T-helper 2 cell (primary cell): Measurements from ENCODE around the gene CRIM1.
"Not testable (repeated sequence)": the region's sequence is repeated elsewhere in the genome, so short reads cannot be mapped to it uniquely, and the experiment has no call there.

Experiments
- DNase-seq, 5 experiments: peaks; one replicate each; pipeline versions ENCODE4 v3.0.0 to v3.0.0-alpha.2; 2012 to 2022

The CRIM1 gene

DNA sequence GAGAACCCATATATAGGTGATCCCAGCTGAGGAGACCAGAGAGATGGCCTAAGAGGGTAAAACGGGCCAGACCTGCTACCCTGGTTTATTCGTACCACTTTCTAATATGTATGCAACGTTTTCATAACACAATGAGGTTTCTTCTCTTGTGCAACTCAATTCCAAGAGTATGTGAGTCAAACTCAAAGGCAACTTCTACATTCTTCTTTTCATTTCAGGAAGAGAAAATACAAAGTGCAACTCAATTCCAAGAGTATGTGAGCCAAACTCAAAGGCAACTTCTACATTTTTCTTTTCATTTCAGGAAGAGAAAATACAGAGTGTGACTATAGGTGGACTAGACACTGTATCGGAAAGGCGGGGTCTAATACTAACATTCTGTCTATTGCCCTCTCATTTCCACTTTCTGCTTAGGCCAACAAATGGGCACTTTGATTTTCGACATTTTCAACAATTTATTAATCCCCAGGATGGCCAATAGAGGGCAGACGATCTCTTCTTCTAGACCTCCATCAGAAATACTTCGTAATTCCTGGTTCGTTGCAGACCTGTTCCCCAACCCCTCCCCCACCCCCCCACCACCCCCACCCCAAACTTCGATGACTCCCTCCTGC, 3.7 kb upstream of the CRIM1 start:
- peak in 2 of 5 experiments; percentile 26 to 31 for DNase-seq

DNA sequence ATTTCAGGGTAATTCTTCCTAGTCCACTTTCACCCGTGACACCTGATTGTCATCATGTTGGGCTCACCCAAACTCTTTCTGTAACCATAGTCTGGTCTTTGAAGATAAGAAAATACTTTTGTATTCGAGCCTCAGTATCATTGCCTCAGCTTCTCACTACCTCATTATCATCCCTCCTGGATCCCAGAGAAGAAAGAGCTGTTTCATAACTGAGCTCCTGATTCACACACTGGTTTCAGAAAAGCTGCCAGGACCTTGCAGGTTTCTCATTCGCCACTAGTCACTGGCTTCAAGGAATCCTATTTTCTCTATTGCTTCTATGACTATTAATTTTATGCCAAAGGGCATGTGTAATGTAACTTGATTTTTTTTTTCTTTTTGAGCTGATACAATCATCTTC, 2.9 kb upstream of the CRIM1 start:
- no peak for DNase-seq

DNA sequence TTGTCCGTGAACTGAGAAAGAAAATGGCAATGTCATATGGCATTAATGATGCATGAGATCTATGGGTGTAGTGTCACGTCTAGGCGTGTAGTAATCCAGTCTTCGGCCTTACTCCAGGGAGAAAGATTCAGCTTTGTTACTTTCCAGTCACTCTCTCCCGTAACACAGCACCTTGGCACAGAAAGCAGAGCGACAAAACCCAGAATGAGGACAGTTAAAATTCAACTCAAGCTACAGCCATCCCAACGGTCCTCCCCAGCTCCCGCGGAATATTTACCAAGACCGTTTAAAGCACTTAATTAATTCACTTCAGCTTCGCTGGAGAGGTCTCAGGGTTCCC, 797 bp upstream of the CRIM1 start:
- no peak for DNase-seq

DNA sequence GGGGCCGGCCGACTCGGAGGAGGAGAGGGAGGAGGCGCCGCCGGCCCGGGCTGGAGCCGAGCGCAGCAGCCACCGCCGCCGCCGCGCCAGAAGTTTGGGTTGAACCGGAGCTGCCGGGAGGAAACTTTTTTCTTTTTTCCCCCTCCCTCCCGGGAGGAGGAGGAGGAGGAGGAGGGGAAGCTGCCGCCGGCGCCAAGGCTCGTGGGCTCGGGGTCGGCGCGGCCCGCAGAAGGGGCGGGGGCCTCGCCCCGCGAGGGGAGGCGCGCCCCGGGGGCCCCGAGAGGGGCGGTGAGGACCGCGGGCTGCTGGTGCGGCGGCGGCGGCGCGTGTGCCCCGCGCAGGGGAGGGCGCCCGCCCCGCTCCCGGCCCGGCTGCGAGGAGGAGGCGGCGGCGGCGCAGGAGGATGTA, 316 bp downstream of the CRIM1 start:
- DNase-seq = peak in 1 of 5 experiments; percentile 9

DNA sequence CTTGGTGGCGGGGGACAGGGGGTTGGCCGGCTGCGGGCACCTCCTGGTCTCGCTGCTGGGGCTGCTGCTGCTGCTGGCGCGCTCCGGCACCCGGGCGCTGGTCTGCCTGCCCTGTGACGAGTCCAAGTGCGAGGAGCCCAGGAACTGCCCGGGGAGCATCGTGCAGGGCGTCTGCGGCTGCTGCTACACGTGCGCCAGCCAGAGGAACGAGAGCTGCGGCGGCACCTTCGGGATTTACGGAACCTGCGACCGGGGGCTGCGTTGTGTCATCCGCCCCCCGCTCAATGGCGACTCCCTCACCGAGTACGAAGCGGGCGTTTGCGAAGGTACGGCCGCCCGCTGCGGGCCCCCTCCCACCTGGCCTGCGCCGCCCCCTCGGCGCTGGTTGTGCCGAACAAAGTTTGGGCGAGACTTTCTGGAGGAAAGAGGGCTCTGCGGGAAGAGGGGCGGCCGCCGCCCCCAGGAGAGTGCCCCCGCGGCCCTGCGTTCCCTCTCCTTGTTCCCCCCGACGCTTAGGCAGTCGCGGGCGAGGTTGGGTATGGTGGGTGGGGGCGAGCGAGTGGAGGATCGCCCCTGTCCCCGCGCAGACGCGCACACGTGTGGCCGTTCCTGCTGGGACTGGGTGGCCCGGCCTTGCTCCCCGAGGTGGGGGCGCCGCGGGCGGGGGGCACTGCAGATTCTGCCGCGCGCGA, 866 bp downstream of the CRIM1 start:
- DNase-seq = peak in 3 of 5 experiments; percentile 5 to 47 (median 20)

DNA sequence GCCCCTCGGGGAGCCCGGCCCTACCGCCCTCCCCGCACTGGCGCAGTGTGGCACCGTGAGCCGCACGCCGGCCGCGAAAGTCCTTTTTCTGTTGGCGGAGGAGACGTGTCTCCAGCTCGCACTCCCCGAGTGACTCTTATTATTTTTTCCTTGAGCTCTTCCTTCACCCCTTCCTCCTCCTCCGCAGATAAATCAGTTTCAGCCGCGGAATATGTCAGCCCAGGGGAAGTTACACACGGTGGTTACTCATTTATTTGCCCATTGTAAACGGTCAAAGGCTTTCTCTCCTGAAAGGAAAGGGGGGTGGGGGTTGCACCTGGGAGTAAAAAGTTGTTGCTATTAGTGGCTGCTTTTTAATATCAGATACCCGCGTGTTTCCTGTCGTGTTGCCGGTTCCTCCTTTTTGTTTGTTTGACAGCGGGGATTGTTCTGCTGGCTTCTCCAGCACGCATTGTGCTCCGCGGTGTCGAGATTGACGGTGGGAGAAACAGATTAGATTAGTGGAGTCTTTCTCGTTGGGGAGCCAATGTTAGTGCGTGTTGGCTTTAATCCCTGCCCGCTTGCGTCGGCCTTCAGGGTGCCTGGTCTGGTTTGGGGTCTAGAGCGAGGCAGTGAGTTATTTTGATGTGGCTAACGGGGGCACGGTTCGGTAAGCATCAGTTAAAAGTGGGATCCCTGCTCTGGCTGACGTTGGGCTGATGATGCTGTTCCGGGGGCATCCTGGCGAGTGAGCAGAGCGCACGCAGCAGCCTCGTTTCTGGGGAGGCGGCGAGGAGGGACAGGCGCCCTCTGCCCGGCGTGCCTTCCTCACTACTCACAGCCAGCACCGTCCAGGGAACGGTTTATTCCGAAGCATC, 1.6 kb downstream of the CRIM1 start:
- peak in 2 of 5 experiments; percentile 10 to 27 for DNase-seq

DNA sequence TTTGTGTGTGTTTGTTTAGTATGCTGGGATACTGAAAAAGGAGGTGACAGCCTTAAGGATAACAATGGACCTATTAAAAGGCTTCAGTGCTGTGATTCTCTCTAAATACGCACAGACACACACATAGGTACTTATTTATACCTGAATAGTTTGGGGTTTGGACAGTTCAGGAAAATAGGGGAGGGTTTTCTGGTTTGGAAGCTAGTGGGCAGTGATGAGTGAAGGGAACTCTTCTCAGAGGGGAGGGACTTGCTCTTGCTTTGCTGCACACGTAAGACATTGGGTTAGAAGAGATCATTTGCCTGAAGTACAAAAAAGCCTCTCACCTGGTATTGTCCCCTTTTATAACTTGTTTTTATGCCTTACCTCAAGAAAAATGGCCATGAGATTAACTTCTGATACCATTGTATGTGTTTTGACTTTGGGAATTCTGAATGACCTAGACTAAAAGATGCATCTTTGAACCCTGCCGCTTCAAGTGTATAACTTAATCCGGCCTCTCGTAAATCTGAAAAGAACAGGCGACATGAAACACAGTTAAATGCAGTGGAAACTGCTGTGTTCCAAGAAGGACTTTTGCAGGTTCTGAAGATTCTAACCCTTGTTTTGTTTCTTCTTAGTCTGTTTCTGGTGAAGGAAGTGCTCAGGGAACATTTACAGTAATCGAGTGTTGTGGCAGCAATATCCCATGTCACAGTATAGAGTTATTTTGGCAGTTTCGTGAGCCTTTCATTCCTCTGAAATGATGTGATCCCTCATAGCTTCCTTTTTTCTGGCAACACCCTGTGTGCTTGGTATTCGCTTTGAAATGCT, 2.5 kb downstream of the CRIM1 start:
- DNase-seq = no peak

DNA sequence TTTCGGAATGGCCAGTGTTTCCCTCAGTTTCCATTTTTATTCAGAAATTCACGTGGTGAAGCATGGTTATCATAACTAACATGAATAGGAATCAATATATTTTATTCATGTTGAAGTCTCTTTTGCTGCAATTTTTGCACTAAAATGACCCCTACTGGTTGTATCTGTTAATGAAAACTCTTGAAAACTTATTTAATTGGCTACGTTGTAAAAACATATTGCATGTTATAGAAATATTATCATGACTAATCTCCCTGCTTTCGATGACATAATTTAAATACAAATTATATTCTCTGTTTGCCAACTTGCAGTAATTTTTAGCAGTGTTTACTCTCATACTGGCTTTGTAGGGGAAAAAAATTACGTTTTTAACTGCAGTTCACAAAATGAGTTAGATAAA, 3.5 kb downstream of the CRIM1 start:
- DNase-seq = peak in 1 of 5 experiments; percentile 6

DNA sequence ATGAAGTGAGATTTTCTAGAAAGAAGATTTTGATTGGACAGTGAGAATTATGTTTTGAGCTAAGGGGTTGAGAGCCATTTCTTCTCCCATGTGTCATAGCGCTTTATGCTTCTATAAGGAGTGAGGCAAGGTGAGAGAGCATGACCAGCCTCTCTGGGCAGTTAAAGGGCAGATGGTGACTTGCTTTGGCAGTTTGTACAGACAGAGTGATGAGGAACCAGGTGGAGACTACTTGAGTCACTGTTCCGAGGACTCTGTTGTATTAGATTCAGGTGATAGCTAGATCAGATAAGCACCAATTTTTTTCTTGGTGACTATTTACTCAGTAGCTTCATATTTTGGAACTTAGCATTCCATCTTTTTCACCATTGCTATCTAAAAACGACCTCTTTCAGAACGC, 4.5 kb downstream of the CRIM1 start:
- no peak for DNase-seq

DNA sequence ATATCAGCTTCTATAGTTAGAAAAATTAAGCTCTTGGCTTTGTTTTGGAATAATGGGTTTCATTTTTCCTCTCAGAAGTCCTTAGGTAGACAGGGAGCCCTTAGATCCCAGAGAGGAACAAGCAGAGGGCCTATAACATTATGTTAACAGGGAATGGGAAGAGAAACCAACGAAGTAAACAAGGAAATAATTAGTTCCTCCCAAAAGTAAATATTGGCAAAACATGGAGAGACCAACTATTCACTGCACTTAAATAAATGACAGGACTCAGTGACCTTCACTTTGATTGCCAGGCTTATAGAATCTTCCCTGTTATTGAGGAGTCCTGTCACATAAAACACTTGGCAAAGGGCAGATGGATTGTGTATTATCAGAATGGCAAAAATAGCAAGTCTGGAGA, 5.3 kb downstream of the CRIM1 start:
- no peak for DNase-seq

DNA sequence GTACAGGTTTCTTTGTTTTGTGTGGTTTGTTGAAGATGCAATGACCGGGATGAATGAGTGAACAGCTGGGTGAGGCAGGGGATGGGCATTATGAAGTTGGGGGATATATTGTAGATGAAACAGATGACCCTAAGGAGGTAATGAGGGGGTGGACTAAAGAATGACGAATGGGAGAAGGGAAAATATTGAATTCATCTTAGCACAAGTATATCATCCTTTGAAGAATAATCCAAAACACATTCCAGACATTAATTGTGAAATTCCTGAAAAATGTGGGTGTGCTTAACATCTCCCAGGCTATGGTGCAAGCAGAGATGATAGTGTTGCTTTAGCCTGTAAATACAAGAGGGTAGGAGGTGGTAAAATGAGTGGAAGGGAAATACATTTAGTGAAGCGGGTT, 5.8 kb downstream of the CRIM1 start:
- no peak for DNase-seq

DNA sequence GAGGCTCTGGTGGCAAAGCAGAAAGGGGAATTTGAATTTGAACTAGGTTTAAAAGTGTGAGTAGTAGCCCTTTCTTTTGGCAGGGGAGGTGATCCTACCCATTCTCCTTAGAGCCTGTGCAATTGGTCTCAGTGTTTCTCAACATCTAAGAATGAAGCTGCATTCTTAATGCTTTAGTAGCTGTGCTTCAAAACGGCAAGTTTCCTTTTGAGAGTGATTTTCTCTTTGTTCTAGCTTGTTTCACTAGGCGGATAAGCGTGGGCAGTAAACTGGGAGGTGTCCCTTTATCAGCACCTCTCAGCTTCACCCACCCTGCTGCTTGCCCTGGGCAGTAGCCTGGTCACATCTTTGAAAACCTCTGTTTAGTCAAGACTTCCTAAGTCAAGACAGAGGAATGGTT, 6.7 kb downstream of the CRIM1 start:
- DNase-seq = no peak

DNA sequence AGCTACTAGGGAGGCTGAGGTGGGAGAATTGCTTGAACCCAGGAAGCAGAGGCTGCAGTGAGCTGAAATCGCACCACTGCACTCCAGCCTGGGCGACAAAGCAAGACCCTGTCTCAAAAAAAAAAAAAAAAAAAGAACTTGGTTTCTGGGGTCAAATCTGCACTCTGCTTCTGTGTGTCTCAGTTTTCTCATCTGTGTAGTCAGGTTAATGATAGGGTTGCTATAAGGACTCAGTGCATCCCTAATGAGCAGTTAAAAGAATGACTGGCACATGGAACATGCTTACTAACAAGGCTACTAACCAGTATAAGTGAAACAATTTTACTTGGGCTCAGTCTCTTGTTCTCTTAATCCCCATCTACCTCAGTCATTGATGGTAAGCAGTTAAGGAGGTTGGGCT, 7.5 kb downstream of the CRIM1 start:
- not testable (repeated sequence) for DNase-seq

DNA sequence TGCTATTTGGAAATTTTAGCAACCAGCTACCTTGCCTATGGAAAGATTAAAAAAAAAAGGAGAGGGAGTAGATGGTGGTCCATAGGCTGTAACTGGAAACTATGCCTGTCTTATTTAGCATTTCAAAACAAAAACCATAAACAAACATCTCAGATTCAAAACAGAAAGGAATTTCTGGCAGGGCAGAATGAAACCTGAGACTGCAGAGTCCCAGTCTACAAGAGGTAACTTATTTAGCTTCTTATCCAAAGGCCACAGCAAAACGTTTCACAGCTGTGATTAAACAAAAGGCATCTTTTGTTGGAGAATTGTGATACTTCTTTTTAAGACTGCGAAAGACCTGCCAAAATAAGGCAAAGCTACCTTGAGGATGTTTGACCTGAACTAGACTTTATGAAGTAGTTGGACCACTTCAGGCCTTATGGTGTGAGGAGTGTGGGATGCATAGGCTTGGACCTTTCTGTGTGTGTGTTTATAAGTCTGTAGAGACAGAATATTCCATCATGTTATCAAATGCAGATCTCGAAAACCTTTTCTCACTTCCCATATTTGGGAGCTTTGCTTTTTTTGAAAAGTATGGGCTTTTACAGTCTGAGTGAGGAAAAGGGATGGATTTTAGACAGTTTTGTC, 11.0 kb downstream of the CRIM1 start:
- no peak for DNase-seq

DNA sequence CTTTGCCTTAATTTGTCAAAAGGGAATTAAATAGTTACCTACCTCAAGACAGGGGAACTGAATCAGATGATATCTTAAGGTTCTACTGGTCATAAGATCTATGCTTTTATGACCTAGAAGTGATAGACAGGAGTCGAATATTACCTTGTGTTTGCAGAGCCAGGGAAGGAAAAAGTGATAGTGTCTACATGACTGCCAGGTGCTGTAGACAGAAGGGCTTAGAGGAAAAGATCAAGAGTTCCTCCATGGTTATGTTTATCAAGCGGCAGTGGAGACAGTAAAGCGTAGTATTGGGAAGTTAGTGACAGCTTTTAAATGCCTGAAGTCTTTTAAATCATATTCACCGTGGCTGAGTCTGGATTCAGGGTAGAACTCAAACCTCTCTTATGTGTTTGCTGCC, 11.9 kb downstream of the CRIM1 start:
- no peak for DNase-seq

DNA sequence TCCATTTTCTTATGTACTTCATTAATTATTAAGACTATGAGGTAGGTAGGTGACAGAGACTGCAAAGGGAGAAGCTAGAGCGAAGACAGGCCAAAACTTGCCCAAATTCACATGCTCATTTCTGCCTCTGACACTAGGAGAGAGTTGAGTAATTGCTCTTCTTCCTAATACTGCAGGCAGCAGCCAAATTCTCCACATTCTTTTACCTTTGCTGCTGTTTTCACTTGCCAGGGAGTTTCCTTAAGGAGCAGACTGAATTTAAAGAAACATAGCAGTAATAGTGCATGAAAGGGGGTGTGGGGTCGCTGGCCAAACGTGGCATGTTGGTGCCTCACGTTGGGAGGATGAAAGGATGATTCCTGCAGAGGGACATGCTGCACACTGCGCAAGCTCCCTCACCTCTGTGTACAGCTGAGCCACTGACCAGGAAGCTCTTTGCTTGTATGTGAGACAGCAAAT, 12.3 kb downstream of the CRIM1 start:
- DNase-seq = no peak

DNA sequence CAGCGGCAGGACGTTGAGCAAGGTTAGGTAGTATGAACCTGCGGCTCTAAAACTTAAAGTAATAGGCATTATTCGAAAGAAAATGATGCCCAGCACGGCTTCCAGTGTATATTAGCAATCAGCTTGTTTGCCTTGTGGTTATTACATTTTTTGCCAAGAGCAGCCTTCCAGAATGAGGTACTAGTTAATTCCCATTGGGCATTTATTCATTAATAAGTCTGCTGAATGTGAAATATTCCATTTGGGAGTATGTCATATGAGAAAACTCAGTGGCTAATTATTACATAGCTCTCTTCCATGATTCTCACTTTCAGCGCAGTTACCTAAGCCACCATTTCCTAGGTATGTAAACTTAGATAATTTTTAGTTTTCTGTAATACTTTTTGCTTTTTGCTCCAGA, 12.9 kb downstream of the CRIM1 start:
- no peak for DNase-seq

DNA sequence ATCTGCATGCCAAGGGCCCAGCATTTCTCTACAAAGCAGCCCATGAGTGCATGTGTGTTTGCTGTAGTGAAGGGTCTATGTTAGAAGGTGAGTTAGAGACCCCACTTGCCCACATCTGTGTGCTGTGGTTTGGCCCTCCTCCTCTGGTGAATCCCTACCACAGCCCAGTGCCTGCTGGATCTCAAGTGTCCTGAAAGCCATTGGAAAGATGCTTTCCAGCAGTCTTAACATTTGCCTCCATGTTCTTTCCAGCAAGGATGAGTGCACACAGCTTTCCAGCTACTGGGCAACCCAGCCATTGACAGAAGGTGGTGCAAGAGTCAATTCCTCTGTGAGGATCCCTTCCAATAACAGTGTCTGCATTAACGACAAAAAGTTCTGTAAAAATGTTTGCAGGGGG, 13.6 kb downstream of the CRIM1 start:
- no peak for DNase-seq

DNA sequence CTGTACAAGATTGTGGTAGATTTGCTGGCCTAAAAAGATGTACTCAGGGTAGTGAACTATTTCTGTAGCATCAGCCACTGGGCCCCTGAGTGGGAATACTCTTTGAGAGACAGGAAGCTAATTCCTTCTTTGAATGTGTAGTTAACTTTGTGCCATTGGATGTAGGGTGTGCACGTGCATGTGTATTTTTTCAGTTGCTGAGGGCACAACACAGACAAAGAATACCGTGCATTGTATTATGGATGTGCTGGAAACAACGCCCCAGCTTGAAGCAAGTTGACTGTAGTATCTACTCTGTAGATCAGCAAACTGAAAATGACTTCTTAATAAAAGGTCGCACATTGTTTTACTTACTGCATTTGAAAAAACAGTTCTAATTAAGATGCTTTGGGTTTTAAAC, 14.1 kb downstream of the CRIM1 start:
- DNase-seq = no peak

DNA sequence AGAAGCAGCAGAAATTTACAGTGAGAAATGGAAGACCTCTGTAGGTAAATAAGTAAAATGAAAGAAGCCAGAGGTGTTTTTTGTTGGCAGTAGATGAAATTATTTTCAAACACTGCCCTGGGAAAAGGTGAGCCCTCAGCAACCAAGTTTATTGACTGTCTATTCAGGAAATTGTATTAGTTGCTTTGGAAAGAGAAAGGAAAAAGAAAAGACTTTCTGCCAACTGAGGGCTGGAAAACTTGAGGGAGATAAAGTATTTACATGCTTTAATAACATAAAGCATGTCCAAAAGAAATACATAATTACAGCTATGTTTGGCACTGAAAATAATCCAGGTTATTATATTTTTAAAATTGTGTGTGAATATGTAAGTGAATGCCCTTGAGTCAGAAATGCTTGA, 14.7 kb downstream of the CRIM1 start:
- DNase-seq = no peak

DNA sequence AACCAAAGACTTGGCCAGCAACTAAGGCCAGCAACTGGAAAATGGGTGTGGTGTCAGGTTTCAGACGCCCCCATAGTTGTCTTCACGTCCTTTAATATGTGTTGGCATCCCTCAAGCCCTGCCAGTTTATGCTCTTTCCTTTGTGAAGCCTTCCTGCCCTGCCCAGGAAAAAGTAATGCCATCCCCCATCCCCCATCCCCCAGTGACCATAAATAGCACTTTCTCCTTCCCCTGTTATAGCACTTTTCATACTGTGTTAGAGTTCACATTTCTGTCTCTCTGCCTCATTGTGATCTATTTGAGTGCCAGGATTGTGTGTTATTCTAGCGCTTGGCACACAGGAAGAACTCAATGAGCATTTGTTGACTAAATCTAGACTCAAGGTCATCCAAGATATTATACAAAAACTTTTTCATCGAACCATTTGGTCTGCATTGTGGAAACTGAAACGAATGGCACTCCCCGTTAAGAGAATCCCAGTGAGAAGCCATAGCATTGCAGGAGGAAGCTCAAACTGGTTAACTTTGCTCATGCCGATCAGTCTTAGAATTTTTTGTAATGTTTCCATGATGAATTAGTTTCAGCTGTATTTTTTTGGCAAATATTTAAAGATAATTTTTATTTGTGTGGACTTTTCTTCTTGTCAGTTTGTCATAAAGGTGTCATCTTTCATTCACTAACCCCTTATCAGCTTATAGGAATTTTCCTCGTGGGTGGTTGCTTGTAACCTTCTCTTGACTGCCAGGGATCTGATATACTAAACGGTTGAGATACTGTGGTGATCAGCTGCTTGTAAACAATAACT, 15.7 kb downstream of the CRIM1 start:
- DNase-seq = no peak
